Measurements from ENCODE around the gene AP1M1. TPM values are rescaled to one million over a fixed set of nuclear protein-coding genes. Genes with fewer than 3 reads are reported as not detected.

AP1M1 gene
- total RNA-seq, 1 donor from 2014 or later: 96.2 TPM

GRCh38 chr19:16248380-16249023, 50.8 kb downstream of the AP1M1 start:
- Histone ChIP-seq H3K4me3 (ENCODE audit: low read depth, low read length) (no peak overlapping the region), H3K27me3 (ENCODE audit: control insufficient read depth, insufficient read depth, low read length) (peaks cover 3% of the 10 kb centered on the region), H3K36me3 (ENCODE audit: control insufficient read depth, insufficient read depth, low read length) (no peaks in the 10 kb centered on the region)
- TF ChIP-seq CTCF (IDR thresholded peaks at IDR 0.05; ENCODE audit: insufficient read depth, low read length, poor library complexity, severe bottlenecking): no peak
- no peak for DNase-seq (ENCODE audit: low read depth)

GRCh38 chr19:16249826-16250404, 52.2 kb downstream of the AP1M1 start:
- Histone ChIP-seq H3K27me3 (ENCODE audit: control insufficient read depth, insufficient read depth, low read length) (peaks cover 3% of the 10 kb centered on the region), H3K36me3 (ENCODE audit: control insufficient read depth, insufficient read depth, low read length) (no peaks in the 10 kb centered on the region), H3K4me3 (ENCODE audit: low read depth, low read length) (no peak overlapping the region)
- no peak for TF ChIP-seq CTCF (IDR thresholded peaks at IDR 0.05; ENCODE audit: insufficient read depth, low read length, poor library complexity, severe bottlenecking)
- no peak for DNase-seq (ENCODE audit: low read depth)

- Histone ChIP-seq H3K27me3 (ENCODE audit: control insufficient read depth, insufficient read depth, low read length) (no peaks in the 10 kb centered on the region), H3K36me3 (ENCODE audit: control insufficient read depth, insufficient read depth, low read length) (no peaks in the 10 kb centered on the region), H3K4me3 (ENCODE audit: low read depth, low read length) (no peak overlapping the region)
- DNase-seq (ENCODE audit: low read depth): no peak
- TF ChIP-seq CTCF (IDR thresholded peaks at IDR 0.05; ENCODE audit: insufficient read depth, low read length, poor library complexity, severe bottlenecking): no peak
Measured at GRCh38 chr19:16252459-16253205, 54.9 kb downstream of the AP1M1 start.

GRCh38 chr19:16254851-16255408, 57.2 kb downstream of the AP1M1 start:
- DNase-seq (ENCODE audit: low read depth): no peak
- TF ChIP-seq CTCF (IDR thresholded peaks at IDR 0.05; ENCODE audit: insufficient read depth, low read length, poor library complexity, severe bottlenecking): no peak

GRCh38 chr19:16257509-16258002, 59.8 kb downstream of the AP1M1 start:
- no peak for DNase-seq (ENCODE audit: low read depth)
- Histone ChIP-seq H3K4me3 (ENCODE audit: low read depth, low read length) (no peak overlapping the region), H3K36me3 (ENCODE audit: control insufficient read depth, insufficient read depth, low read length) (no peaks in the 10 kb centered on the region), H3K27me3 (ENCODE audit: control insufficient read depth, insufficient read depth, low read length) (peaks cover 6% of the 10 kb centered on the region)
- no peak for TF ChIP-seq CTCF (IDR thresholded peaks at IDR 0.05; ENCODE audit: insufficient read depth, low read length, poor library complexity, severe bottlenecking)

More at GRCh38 chr19:16254851-16255408, 57.2 kb downstream of the AP1M1 start:
- Histone ChIP-seq H3K27me3 (ENCODE audit: control insufficient read depth, insufficient read depth, low read length) (no peaks in the 10 kb centered on the region), H3K36me3 (ENCODE audit: control insufficient read depth, insufficient read depth, low read length) (no peaks in the 10 kb centered on the region), H3K4me3 (ENCODE audit: low read depth, low read length) (no peak overlapping the region)

All from kidney epithelial cell (primary cell).